Measurements from ENCODE around the gene CTU2.
A peak's percentile ranks its signal among the peaks of the same experiment; 100 is the strongest.

The CTU2 gene

GRCh38 chr16:88753191-88753590 lies 46.9 kb downstream of the CTU2 start:
- in situ Hi-C loops (cut with MboI; ENCODE audit: low pct_unique_long_range_greater_than_20kb, low sequenced_read_pairs) = no loop called here
- no peak for DNase-seq

- DNase-seq = no peak
Observed at GRCh38 chr16:88753602-88754001, 47.3 kb downstream of the CTU2 start.

GRCh38 chr16:88754109-88754911 lies 48.0 kb downstream of the CTU2 start:
- in situ Hi-C loops (cut with MboI; ENCODE audit: low pct_unique_long_range_greater_than_20kb, low sequenced_read_pairs) = no loop called here
- DNase-seq = no peak

More at GRCh38 chr16:88753602-88754001, 47.3 kb downstream of the CTU2 start:
- in situ Hi-C loops (cut with MboI; ENCODE audit: low pct_unique_long_range_greater_than_20kb, low sequenced_read_pairs) = no loop called here

- in situ Hi-C loops (cut with MboI; ENCODE audit: low pct_unique_long_range_greater_than_20kb, low sequenced_read_pairs) = no loop called here
- no peak for DNase-seq
Observed at GRCh38 chr16:88754912-88755744, 48.8 kb downstream of the CTU2 start.

GRCh38 chr16:88755745-88756443 lies 49.6 kb downstream of the CTU2 start:
- in situ Hi-C loops (cut with MboI; ENCODE audit: low pct_unique_long_range_greater_than_20kb, low sequenced_read_pairs) = no loop called here
- DNase-seq = no peak

GRCh38 chr16:88758227-88758943 lies 52.1 kb downstream of the CTU2 start:
- no peak for DNase-seq
- in situ Hi-C loops (cut with MboI; ENCODE audit: low pct_unique_long_range_greater_than_20kb, low sequenced_read_pairs) = no loop called here

GRCh38 chr16:88758944-88759244 lies 52.6 kb downstream of the CTU2 start:
- no peak for DNase-seq

GRCh38 chr16:88759245-88759975 lies 53.1 kb downstream of the CTU2 start:
- peak; percentile 29 for DNase-seq
- in situ Hi-C loops (cut with MboI; ENCODE audit: low pct_unique_long_range_greater_than_20kb, low sequenced_read_pairs) = no loop called here

More at GRCh38 chr16:88758944-88759244, 52.6 kb downstream of the CTU2 start:
- in situ Hi-C loops (cut with MboI; ENCODE audit: low pct_unique_long_range_greater_than_20kb, low sequenced_read_pairs) = no loop called here

- DNase-seq = no peak
- in situ Hi-C loops (cut with MboI; ENCODE audit: low pct_unique_long_range_greater_than_20kb, low sequenced_read_pairs) = no loop called here
Observed at GRCh38 chr16:88759976-88760350, 53.7 kb downstream of the CTU2 start.

- in situ Hi-C loops (cut with MboI; ENCODE audit: low pct_unique_long_range_greater_than_20kb, low sequenced_read_pairs) = no loop called here
- no peak for DNase-seq
Observed at GRCh38 chr16:88760424-88761142, 54.3 kb downstream of the CTU2 start.

- DNase-seq = no peak
- in situ Hi-C loops (cut with MboI; ENCODE audit: low pct_unique_long_range_greater_than_20kb, low sequenced_read_pairs) = no loop called here
Observed at GRCh38 chr16:88761143-88761534, 54.8 kb downstream of the CTU2 start.

GRCh38 chr16:88761830-88762229 lies 55.5 kb downstream of the CTU2 start:
- DNase-seq = no peak
- in situ Hi-C loops (cut with MboI; ENCODE audit: low pct_unique_long_range_greater_than_20kb, low sequenced_read_pairs) = no loop called here

GRCh38 chr16:88762258-88762870 lies 56.1 kb downstream of the CTU2 start:
- no peak for DNase-seq
- in situ Hi-C loops (cut with MboI; ENCODE audit: low pct_unique_long_range_greater_than_20kb, low sequenced_read_pairs) = no loop called here

- in situ Hi-C loops (cut with MboI; ENCODE audit: low pct_unique_long_range_greater_than_20kb, low sequenced_read_pairs) = no loop called here
- no peak for DNase-seq
Observed at GRCh38 chr16:88762941-88763340, 56.6 kb downstream of the CTU2 start.

GRCh38 chr16:88763502-88764053 lies 57.3 kb downstream of the CTU2 start:
- DNase-seq = no peak
- in situ Hi-C loops (cut with MboI; ENCODE audit: low pct_unique_long_range_greater_than_20kb, low sequenced_read_pairs) = no loop called here

GRCh38 chr16:88764080-88764479 lies 57.8 kb downstream of the CTU2 start:
- in situ Hi-C loops (cut with MboI; ENCODE audit: low pct_unique_long_range_greater_than_20kb, low sequenced_read_pairs) = no loop called here
- DNase-seq = no peak

- in situ Hi-C loops (cut with MboI; ENCODE audit: low pct_unique_long_range_greater_than_20kb, low sequenced_read_pairs) = no loop called here
- DNase-seq = no peak
Observed at GRCh38 chr16:88764913-88765349, 58.6 kb downstream of the CTU2 start.
